ENCODE results near the gene SHANK3.
A peak's percentile ranks its signal among the peaks of the same experiment; 100 is the strongest.

The SHANK3 gene

GRCh38 chr22:50717709-50718351 is 45.2 kb downstream of the SHANK3 start:
- no peaks in the 10 kb centered on the region for H4K20me1 ChIP-seq (ENCODE audit: low read depth, low read length)

DNA sequence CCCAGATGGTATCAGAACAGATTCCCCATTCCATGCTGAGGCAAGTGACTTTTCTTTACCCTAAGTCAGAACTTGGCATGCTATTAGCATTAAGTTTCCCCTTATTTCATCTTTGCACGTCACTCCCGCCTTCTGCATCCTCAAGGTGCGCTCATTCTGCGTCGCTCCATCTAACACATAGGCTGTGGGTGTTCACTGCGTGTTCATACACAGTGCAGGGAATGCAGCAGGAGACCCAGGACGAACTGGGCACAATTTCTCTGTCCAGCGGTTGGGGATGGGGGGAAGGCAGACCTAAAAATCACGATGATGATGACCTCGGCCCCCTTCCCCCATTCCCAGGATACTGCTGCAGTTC is 45.7 kb downstream of the SHANK3 start:
- Histone ChIP-seq H3K36me3 (ENCODE audit: low read length) (no peaks in the 10 kb centered on the region), H3K4me3 (ENCODE audit: insufficient read depth, low read length, poor library complexity, severe bottlenecking) (no peak overlapping the region), H3K9ac (ENCODE audit: low read length) (no peak overlapping the region), H3K79me2 (ENCODE audit: insufficient read depth, low read length) (no peaks in the 10 kb centered on the region), H2AFZ (ENCODE audit: low read depth, low read length, severe bottlenecking) (no peak overlapping the region), H3K9me3 (ENCODE audit: insufficient read depth, low read length) (no peaks in the 10 kb centered on the region), H3K4me2 (ENCODE audit: low read depth, low read length, poor library complexity, severe bottlenecking) (no peak overlapping the region), H3K27ac (ENCODE audit: low read depth, low read length) (no peak overlapping the region), H4K20me1 (ENCODE audit: low read depth, low read length) (no peaks in the 10 kb centered on the region), H3K9me2 (replicated peaks; ENCODE audit: insufficient read depth, low read length) (no peaks in the 10 kb centered on the region), H3K27me3 (ENCODE audit: low read length) (no peaks in the 10 kb centered on the region), H3F3A (ENCODE audit: insufficient read depth) (no peaks in the 10 kb centered on the region)
- TF ChIP-seq, protein P1, sequence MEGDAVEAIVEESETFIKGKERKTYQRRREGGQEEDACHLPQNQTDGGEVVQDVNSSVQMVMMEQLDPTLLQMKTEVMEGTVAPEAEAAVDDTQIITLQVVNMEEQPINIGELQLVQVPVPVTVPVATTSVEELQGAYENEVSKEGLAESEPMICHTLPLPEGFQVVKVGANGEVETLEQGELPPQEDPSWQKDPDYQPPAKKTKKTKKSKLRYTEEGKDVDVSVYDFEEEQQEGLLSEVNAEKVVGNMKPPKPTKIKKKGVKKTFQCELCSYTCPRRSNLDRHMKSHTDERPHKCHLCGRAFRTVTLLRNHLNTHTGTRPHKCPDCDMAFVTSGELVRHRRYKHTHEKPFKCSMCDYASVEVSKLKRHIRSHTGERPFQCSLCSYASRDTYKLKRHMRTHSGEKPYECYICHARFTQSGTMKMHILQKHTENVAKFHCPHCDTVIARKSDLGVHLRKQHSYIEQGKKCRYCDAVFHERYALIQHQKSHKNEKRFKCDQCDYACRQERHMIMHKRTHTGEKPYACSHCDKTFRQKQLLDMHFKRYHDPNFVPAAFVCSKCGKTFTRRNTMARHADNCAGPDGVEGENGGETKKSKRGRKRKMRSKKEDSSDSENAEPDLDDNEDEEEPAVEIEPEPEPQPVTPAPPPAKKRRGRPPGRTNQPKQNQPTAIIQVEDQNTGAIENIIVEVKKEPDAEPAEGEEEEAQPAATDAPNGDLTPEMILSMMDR (IDR thresholded peaks at IDR 0.05; ENCODE audit: insufficient read depth, low read length, poor library complexity, severe bottlenecking), result no peak
- no peak for TF ChIP-seq EZH2phosphoT487 (conservative IDR thresholded peaks at IDR 0.05; ENCODE audit: low read length)

More at GRCh38 chr22:50717709-50718351, 45.2 kb downstream of the SHANK3 start:
- TF ChIP-seq EZH2phosphoT487 (conservative IDR thresholded peaks at IDR 0.05; ENCODE audit: low read length), result no peak
- TF ChIP-seq, protein P1 (IDR thresholded peaks at IDR 0.05; ENCODE audit: insufficient read depth, low read length, poor library complexity, severe bottlenecking), result peak; percentile 38
- Histone ChIP-seq H3K9me2 (replicated peaks; ENCODE audit: insufficient read depth, low read length) (no peaks in the 10 kb centered on the region), H3K36me3 (ENCODE audit: low read length) (no peaks in the 10 kb centered on the region), H3K27ac (ENCODE audit: low read depth, low read length) (no peak overlapping the region), H3K4me3 (ENCODE audit: insufficient read depth, low read length, poor library complexity, severe bottlenecking) (no peak overlapping the region), H3F3A (ENCODE audit: insufficient read depth) (no peaks in the 10 kb centered on the region), H3K9ac (ENCODE audit: low read length) (no peak overlapping the region), H3K79me2 (ENCODE audit: insufficient read depth, low read length) (no peaks in the 10 kb centered on the region), H2AFZ (ENCODE audit: low read depth, low read length, severe bottlenecking) (no peak overlapping the region), H3K4me2 (ENCODE audit: low read depth, low read length, poor library complexity, severe bottlenecking) (no peak overlapping the region), H3K27me3 (ENCODE audit: low read length) (no peaks in the 10 kb centered on the region), H3K9me3 (ENCODE audit: insufficient read depth, low read length) (no peaks in the 10 kb centered on the region)

- Histone ChIP-seq H3K79me2 (ENCODE audit: insufficient read depth, low read length) (no peaks in the 10 kb centered on the region), H3K9me3 (ENCODE audit: insufficient read depth, low read length) (no peaks in the 10 kb centered on the region), H3K36me3 (ENCODE audit: low read length) (no peaks in the 10 kb centered on the region), H3K27ac (ENCODE audit: low read depth, low read length) (no peak overlapping the region), H3K27me3 (ENCODE audit: low read length) (no peaks in the 10 kb centered on the region), H3F3A (ENCODE audit: insufficient read depth) (no peaks in the 10 kb centered on the region), H4K20me1 (ENCODE audit: low read depth, low read length) (no peaks in the 10 kb centered on the region), H2AFZ (ENCODE audit: low read depth, low read length, severe bottlenecking) (no peak overlapping the region), H3K9ac (ENCODE audit: low read length) (no peak overlapping the region), H3K9me2 (replicated peaks; ENCODE audit: insufficient read depth, low read length) (no peaks in the 10 kb centered on the region), H3K4me3 (ENCODE audit: insufficient read depth, low read length, poor library complexity, severe bottlenecking) (no peak overlapping the region), H3K4me2 (ENCODE audit: low read depth, low read length, poor library complexity, severe bottlenecking) (no peak overlapping the region)
- TF ChIP-seq, protein P1 (IDR thresholded peaks at IDR 0.05; ENCODE audit: insufficient read depth, low read length, poor library complexity, severe bottlenecking), result no peak
- TF ChIP-seq EZH2phosphoT487 (conservative IDR thresholded peaks at IDR 0.05; ENCODE audit: low read length), result no peak
Measured at GRCh38 chr22:50719814-50720300, 47.2 kb downstream of the SHANK3 start.

All from SU-DHL-6 (cell line).